Measurements from ENCODE around the gene NDRG3. TPM values are rescaled to one million over a fixed set of nuclear protein-coding genes. Genes with fewer than 3 reads are reported as not detected.

The NDRG3 gene
- total and polyA plus RNA-seq, 4 donors, result 12.2 to 20.8 (median 17.7) TPM

- DNase-seq (peak in 1 of 3 donors; percentile 12), ATAC-seq (ENCODE audit: insufficient read depth, low FRiP score) (no peak)
- no peaks in the 10 kb centered on the region for H3K27me3 ChIP-seq (ENCODE audit: control insufficient read depth in 3 of 3, insufficient read depth in 3 of 3, low read length in 2 of 3)
- peak overlapping the region in 1 of 2 donors; percentile 7 for H3K9ac ChIP-seq (ENCODE audit: insufficient read depth in 1 of 2, low read length in 2 of 2)
- 47 to 63% methylated on average over 14 of the region's 14 CpGs for WGBS, 2 donors
- no peak for TF ChIP-seq CTCF (IDR thresholded peaks at IDR 0.05; ENCODE audit: control extremely low read depth, extremely low read depth)
- no peak overlapping the region for H3K4me3 ChIP-seq
- H3K4me1 ChIP-seq (ENCODE audit: control insufficient read depth in 5 of 5, insufficient read depth in 5 of 5, low read length in 5 of 5), result peaks cover 0 to 3% (median 0%) of the 10 kb centered on the region in 5 donors
- no peak overlapping the region for H3K27ac ChIP-seq (ENCODE audit: low read depth in 1 of 2, low read length in 1 of 2)
- H3K36me3 ChIP-seq (ENCODE audit: control insufficient read depth in 4 of 4, insufficient read depth in 4 of 4, low read length in 4 of 4), result no peaks in the 10 kb centered on the region
- no peaks in the 10 kb centered on the region for H3K9me3 ChIP-seq (ENCODE audit: control insufficient read depth in 4 of 4, insufficient read depth in 3 of 4, low read length in 3 of 4)
Measured at GRCh38 chr20:36624068-36624943, 121.6 kb downstream of the NDRG3 start.

DNA sequence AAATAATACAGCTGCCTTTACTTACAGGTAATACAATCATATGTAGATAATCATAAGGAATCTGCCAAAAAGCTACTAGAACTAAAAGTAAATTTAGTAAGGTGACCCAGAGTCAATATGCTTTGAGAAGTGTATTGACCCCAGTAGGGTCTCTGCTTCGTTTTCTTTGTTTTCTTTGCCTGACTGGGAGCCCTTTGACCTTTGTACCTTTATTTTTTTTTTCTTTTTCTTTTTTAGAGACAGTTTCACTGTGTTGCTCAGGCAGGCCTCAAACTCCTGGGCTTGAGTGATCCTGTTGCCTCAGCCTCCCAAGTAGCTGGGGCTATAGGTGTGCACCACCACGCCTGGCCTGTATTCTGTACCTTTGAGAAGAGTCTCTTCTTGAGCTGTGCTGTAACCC is 122.4 kb downstream of the NDRG3 start:
- 95 to 97% methylated on average over 2 of the region's 2 CpGs for WGBS, 2 donors
- DNase-seq, result no peak

GRCh38 chr20:36620917-36621316 is 125.0 kb downstream of the NDRG3 start:
- H3K36me3 ChIP-seq (ENCODE audit: control insufficient read depth in 4 of 4, insufficient read depth in 4 of 4, low read length in 4 of 4), result no peaks in the 10 kb centered on the region
- no peaks in the 10 kb centered on the region for H3K27me3 ChIP-seq (ENCODE audit: control insufficient read depth in 3 of 3, insufficient read depth in 3 of 3, low read length in 2 of 3)
- no peak overlapping the region for H3K4me3 ChIP-seq
- H3K9me3 ChIP-seq (ENCODE audit: control insufficient read depth in 4 of 4, insufficient read depth in 3 of 4, low read length in 3 of 4), result no peaks in the 10 kb centered on the region
- H3K9ac ChIP-seq (ENCODE audit: insufficient read depth in 1 of 2, low read length in 2 of 2), result no peak overlapping the region
- DNase-seq (no peak), ATAC-seq (ENCODE audit: insufficient read depth, low FRiP score) (no peak)
- H3K27ac ChIP-seq (ENCODE audit: low read depth in 1 of 2, low read length in 1 of 2), result no peak overlapping the region
- 94 to 95% methylated on average over 5 of the region's 5 CpGs for WGBS, 2 donors
- H3K4me1 ChIP-seq (ENCODE audit: control insufficient read depth in 5 of 5, insufficient read depth in 5 of 5, low read length in 5 of 5), result peaks cover 0 to 3% (median 0%) of the 10 kb centered on the region in 5 donors
- no peak for TF ChIP-seq CTCF (IDR thresholded peaks at IDR 0.05; ENCODE audit: control extremely low read depth, extremely low read depth)

More for the DNA sequence above, 122.4 kb downstream of the NDRG3 start:
- no peak overlapping the region for H3K27ac ChIP-seq (ENCODE audit: low read depth in 1 of 2, low read length in 1 of 2)
- no peak for ATAC-seq (ENCODE audit: insufficient read depth, low FRiP score)
- H3K27me3 ChIP-seq (ENCODE audit: control insufficient read depth in 3 of 3, insufficient read depth in 3 of 3, low read length in 2 of 3), result no peaks in the 10 kb centered on the region
- no peaks in the 10 kb centered on the region for H3K9me3 ChIP-seq (ENCODE audit: control insufficient read depth in 4 of 4, insufficient read depth in 3 of 4, low read length in 3 of 4)
- H3K4me3 ChIP-seq, result no peak overlapping the region
- H3K36me3 ChIP-seq (ENCODE audit: control insufficient read depth in 4 of 4, insufficient read depth in 4 of 4, low read length in 4 of 4), result no peaks in the 10 kb centered on the region
- TF ChIP-seq CTCF (IDR thresholded peaks at IDR 0.05; ENCODE audit: control extremely low read depth, extremely low read depth), result no peak
- H3K9ac ChIP-seq (ENCODE audit: insufficient read depth in 1 of 2, low read length in 2 of 2), result no peak overlapping the region
- H3K4me1 ChIP-seq (ENCODE audit: control insufficient read depth in 5 of 5, insufficient read depth in 5 of 5, low read length in 5 of 5), result peaks cover 0 to 3% (median 0%) of the 10 kb centered on the region in 5 donors

All from lung (tissue), 12 donors.